OCI-LY7 (cell line): ENCODE measurements around the gene IPCEF1. TPM values are rescaled to one million over a fixed set of nuclear protein-coding genes. Genes with fewer than 3 reads are reported as not detected.

Source experiments
- BruUV-seq: library from RNA; stranded (reverse); fragments of 400-500 nt; replicated peaks from 2 replicates; lab custom pipeline; 2021; lab: Mats Ljungman, UMichigan
- CTCF ChIA-PET: fragments of 300-600 bp; sonication (Branson Sonifier 250); formaldehyde crosslinking; loops from one replicate; lab custom pipeline; 2022; ENCODE audit warnings: antibody characterized with exemption; ENCODE audit not compliant: unreplicated experiment; lab: Charles Lee
- POLR2A ChIA-PET: fragments of 300-600 bp; sonication (Branson Sonifier 250); formaldehyde crosslinking; loops from one replicate; lab custom pipeline; 2022; ENCODE audit warnings: antibody characterized with exemption; lab: Charles Lee
- DNase-seq: peaks from one replicate; pipeline ENCODE4 v3.0.0-alpha.2; 2015; ENCODE audit warnings: low spot score
- H2AFZ ChIP-seq: fragments of 200-600 bp; sonication (generic), shearing (Covaris generic); 2 replicates; pipeline ENCODE4 v1.6.1; 2014; ENCODE audit warnings: mild to moderate bottlenecking, antibody characterized with exemption, low read length, moderate library complexity
- H3K27ac ChIP-seq: fragments of 200-600 bp; sonication (generic); 2 replicates; pipeline ENCODE4 v1.5.1; 2014; ENCODE audit warnings: mixed run types, low read depth, mild to moderate bottlenecking, moderate library complexity, low read length, inconsistent platforms; ENCODE audit not compliant: poor library complexity, severe bottlenecking
- H3K36me3 ChIP-seq: fragments of 200-600 bp; sonication (generic); 2 replicates; pipeline ENCODE4 v1.6.1; 2014; ENCODE audit warnings: mild to moderate bottlenecking, antibody characterized with exemption, low read length, moderate library complexity, mixed read lengths; ENCODE audit not compliant: insufficient read depth
- H3K4me1 ChIP-seq: fragments of 200-600 bp; sonication (generic); 2 replicates; pipeline ENCODE4 v1.5.1; 2014; ENCODE audit warnings: mild to moderate bottlenecking, low read length; ENCODE audit not compliant: insufficient read depth, poor library complexity, severe bottlenecking
- H3K4me2 ChIP-seq: fragments of 200-600 bp; sonication (generic); 2 replicates; pipeline ENCODE4 v1.6.1; 2014; ENCODE audit warnings: mild to moderate bottlenecking, low read length
- H3K4me3 ChIP-seq: fragments of 200-600 bp; sonication (generic); 2 replicates; pipeline ENCODE4 v1.5.1; 2014; ENCODE audit warnings: mild to moderate bottlenecking, low read depth, low read length; ENCODE audit not compliant: poor library complexity, severe bottlenecking
- H3K79me2 ChIP-seq: fragments of 200-600 bp; sonication (generic); 2 replicates; pipeline ENCODE4 v1.6.1; 2016; ENCODE audit warnings: low read depth, mild to moderate bottlenecking, low read length, moderate library complexity, mixed read lengths; ENCODE audit not compliant: insufficient read depth
- H3K9me2 ChIP-seq: fragments of 200-600 bp; sonication (generic); 2 replicates; pipeline ENCODE4 v1.6.1; 2016; ENCODE audit warnings: mild to moderate bottlenecking, low read length, mixed read lengths; ENCODE audit not compliant: insufficient read depth
- H3K9me3 ChIP-seq: fragments of 200-600 bp; sonication (generic); 2 replicates; pipeline ENCODE4 v1.6.1; 2014; ENCODE audit warnings: mild to moderate bottlenecking, mixed run types, low read length, mixed read lengths
- H4K20me1 ChIP-seq: fragments of 200-600 bp; sonication (generic); 2 replicates; pipeline ENCODE4 v1.6.1; 2014; ENCODE audit warnings: mild to moderate bottlenecking, antibody characterized with exemption, low read length, moderate library complexity, mixed read lengths; ENCODE audit not compliant: insufficient read depth
- EZH2phosphoT487 ChIP-seq: fragments of 200-600 bp; sonication (generic); IDR thresholded peaks from 2 replicates; pipeline ENCODE4 v1.6.1; 2018; ENCODE audit warnings: low read depth, borderline replicate concordance, mild to moderate bottlenecking, mixed run types, antibody characterized with exemption, low read length, moderate library complexity, mixed read lengths
- intact Hi-C: fragments of 100-400 bp; cut with micrococcal nuclease; formaldehyde crosslinking; loops from one replicate; pipeline ENCODE4 v1.10.0; 2022; ENCODE audit not compliant: unreplicated experiment
- total RNA-seq, 2 experiments: library from RNA; depleted of rRNA in 1 of 2; stranded (reverse); fragments of >200 nt in 1 of 2; shearing (Covaris generic) in 1 of 2; gene quantifications; 2 replicates each; pipeline ENCODE4 v1.2.3, GENCODE V29; 2014 to 2022
- TF ChIP-seq, protein P1 (sequence below): fragments of 200-600 bp; sonication (generic); conservative IDR thresholded peaks from 2 replicates; pipeline ENCODE4 v1.5.1; 2014; ENCODE audit warnings: mild to moderate bottlenecking, antibody characterized with exemption, low read length, moderate library complexity, mixed read lengths

IPCEF1 gene
- total RNA-seq, 2 experiments from 2014 or later, result not detected

DNA sequence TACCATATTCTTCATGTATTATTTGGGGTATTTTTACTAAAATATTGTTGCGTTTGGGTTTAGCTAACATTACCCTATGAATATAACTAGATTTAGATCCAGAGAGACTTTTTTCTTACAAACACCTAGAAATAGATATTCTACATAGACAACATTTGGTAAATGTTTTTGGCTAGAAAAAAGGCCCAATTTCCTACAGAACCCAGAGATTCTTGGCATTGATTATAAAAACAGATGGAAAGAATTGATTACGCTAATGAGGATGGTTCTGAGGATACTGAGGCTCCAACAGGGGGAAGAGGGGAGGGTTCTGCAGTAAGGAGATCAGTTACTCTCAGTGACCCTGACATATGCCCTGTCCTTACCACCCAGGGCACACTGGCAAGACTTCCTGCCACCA, 123.2 kb downstream of the IPCEF1 start:
- no peaks in the 10 kb centered on the region for H4K20me1 ChIP-seq
- CTCF ChIA-PET, result no interaction called here
- no peaks in the 10 kb centered on the region for H3K79me2 ChIP-seq
- H3K36me3 ChIP-seq, result no peaks in the 10 kb centered on the region
- intact Hi-C loops, result no loop called here
- POLR2A ChIA-PET, result interaction anchor here (0.6 to 0.7 kb wide), 2 partner anchors 19 to 505 kb away, joined by 3 to 5 read pairs; no protein-coding TSS in a partner anchor
- H3K4me2 ChIP-seq, result no peak overlapping the region
- no peak overlapping the region for H3K4me3 ChIP-seq
- no peaks in the 10 kb centered on the region for H3K9me2 ChIP-seq
- no TSS peak for BruUV-seq
- H3K27ac ChIP-seq, result no peak overlapping the region
- H3K4me1 ChIP-seq, result no peaks in the 10 kb centered on the region
- DNase-seq, result no peak
- no peak for TF ChIP-seq EZH2phosphoT487
- TF ChIP-seq, protein P1, sequence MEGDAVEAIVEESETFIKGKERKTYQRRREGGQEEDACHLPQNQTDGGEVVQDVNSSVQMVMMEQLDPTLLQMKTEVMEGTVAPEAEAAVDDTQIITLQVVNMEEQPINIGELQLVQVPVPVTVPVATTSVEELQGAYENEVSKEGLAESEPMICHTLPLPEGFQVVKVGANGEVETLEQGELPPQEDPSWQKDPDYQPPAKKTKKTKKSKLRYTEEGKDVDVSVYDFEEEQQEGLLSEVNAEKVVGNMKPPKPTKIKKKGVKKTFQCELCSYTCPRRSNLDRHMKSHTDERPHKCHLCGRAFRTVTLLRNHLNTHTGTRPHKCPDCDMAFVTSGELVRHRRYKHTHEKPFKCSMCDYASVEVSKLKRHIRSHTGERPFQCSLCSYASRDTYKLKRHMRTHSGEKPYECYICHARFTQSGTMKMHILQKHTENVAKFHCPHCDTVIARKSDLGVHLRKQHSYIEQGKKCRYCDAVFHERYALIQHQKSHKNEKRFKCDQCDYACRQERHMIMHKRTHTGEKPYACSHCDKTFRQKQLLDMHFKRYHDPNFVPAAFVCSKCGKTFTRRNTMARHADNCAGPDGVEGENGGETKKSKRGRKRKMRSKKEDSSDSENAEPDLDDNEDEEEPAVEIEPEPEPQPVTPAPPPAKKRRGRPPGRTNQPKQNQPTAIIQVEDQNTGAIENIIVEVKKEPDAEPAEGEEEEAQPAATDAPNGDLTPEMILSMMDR, result no peak
- no peaks in the 10 kb centered on the region for H3K9me3 ChIP-seq
- no peak overlapping the region for H2AFZ ChIP-seq

- BruUV-seq, result no TSS peak
- Histone ChIP-seq H4K20me1 (no peaks in the 10 kb centered on the region), H3K36me3 (no peaks in the 10 kb centered on the region), H3K9me2 (no peaks in the 10 kb centered on the region), H3K79me2 (no peaks in the 10 kb centered on the region), H3K4me3 (no peak overlapping the region), H3K9me3 (no peaks in the 10 kb centered on the region), H3K4me2 (no peak overlapping the region), H3K27ac (no peak overlapping the region), H3K4me1 (no peaks in the 10 kb centered on the region), H2AFZ (no peak overlapping the region)
- intact Hi-C loops, result no loop called here
- CTCF ChIA-PET, result no interaction called here
- DNase-seq, result no peak
- TF ChIP-seq, protein P1, result no peak
- TF ChIP-seq EZH2phosphoT487, result no peak
- POLR2A ChIA-PET, result interaction anchor here (0.6 to 1.1 kb wide), 3 partner anchors 12 to 707 kb away, joined by 3 to 5 read pairs (median 4); no protein-coding TSS in a partner anchor
These were observed 124.3 kb downstream of the IPCEF1 start for GRCh38 chr6:154232013-154232910.
